HEK293 (cell line): ENCODE data around the gene FADS1.
A peak's percentile ranks its signal among the peaks of the same experiment; 100 is the strongest.

ENCODE experiments used
- CTCF ChIA-PET: fragments of 350-600 bp; formaldehyde crosslinking; extraction: SDS; loops from one replicate; lab custom pipeline; 2021; ENCODE audit warnings: antibody characterized with exemption; lab: Yijun Ruan, JAX
- POLR2A ChIA-PET: fragments of 300-600 bp; formaldehyde crosslinking; extraction: SDS; loops from one replicate; lab custom pipeline; 2020; ENCODE audit warnings: antibody characterized with exemption, inconsistent platforms; lab: Yijun Ruan, JAX
- H3K27ac ChIP-seq: fragments of 200-500 bp; sonication (Bioruptor generic); 2 replicates; pipeline ENCODE4 v1.5.1; 2014; ENCODE audit warnings: low read depth, low read length, control low read depth, inconsistent platforms; ENCODE audit errors: extremely low read depth
- H3K36me3 ChIP-seq, 2 experiments: fragments of 200-500 bp in 1 of 2; sonication (Bioruptor generic) in 1 of 2; 1 replicate in 1 of 2; 2 replicates in 1 of 2; pipeline ENCODE4 v1.5.1; 2014 to 2017; ENCODE audit warnings: inconsistent platforms in 2 of 2, low read length in 2 of 2; ENCODE audit not compliant: control insufficient read depth in 2 of 2, insufficient read depth in 1 of 2
- H3K4me1 ChIP-seq: fragments of 200-500 bp; sonication (Bioruptor generic); 2 replicates; pipeline ENCODE4 v1.5.1; 2014; ENCODE audit warnings: mild to moderate bottlenecking, low read length, inconsistent platforms; ENCODE audit not compliant: control insufficient read depth, insufficient read depth
- H3K4me3 ChIP-seq: 2 replicates; pipeline ENCODE4 v1.5.1; 2011; ENCODE audit warnings: low read depth, mild to moderate bottlenecking, control low read depth, low read length, moderate library complexity
- H3K9me3 ChIP-seq: fragments of 200-500 bp; sonication (Bioruptor generic); 2 replicates; pipeline ENCODE4 v1.5.1; 2014; ENCODE audit warnings: low read depth, low read length, inconsistent platforms; ENCODE audit not compliant: control insufficient read depth, insufficient read depth
- MZF1 ChIP-seq: fragments of 450-650 bp; formaldehyde crosslinking; IDR thresholded peaks from 2 replicates; pipeline ENCODE4 v1.5.1; 2017; ENCODE audit warnings: missing biosample characterization, missing genetic modification characterization, borderline replicate concordance
- SCRT1 ChIP-seq: fragments of 450-650 bp; formaldehyde crosslinking; IDR thresholded peaks from 2 replicates; pipeline ENCODE4 v1.5.1; 2016; ENCODE audit warnings: missing biosample characterization, missing genetic modification characterization, borderline replicate concordance
- SCRT2 ChIP-seq: fragments of 450-650 bp; formaldehyde crosslinking; IDR thresholded peaks from 2 replicates; pipeline ENCODE4 v1.5.1; 2016; ENCODE audit warnings: missing biosample characterization, missing genetic modification characterization
- ZNF10 ChIP-seq: fragments of 450-650 bp; formaldehyde crosslinking; IDR thresholded peaks from 2 replicates; pipeline ENCODE4 v1.5.1; 2017; ENCODE audit warnings: missing biosample characterization, missing genetic modification characterization
- ZNF214 ChIP-seq: fragments of 450-650 bp; formaldehyde crosslinking; IDR thresholded peaks from 2 replicates; pipeline ENCODE4 v1.5.1; 2017; ENCODE audit warnings: missing biosample characterization, mild to moderate bottlenecking, missing genetic modification characterization, borderline replicate concordance
- ZNF473 ChIP-seq: fragments of 450-650 bp; formaldehyde crosslinking; IDR thresholded peaks from 2 replicates; pipeline ENCODE4 v1.5.1; 2017; ENCODE audit warnings: missing biosample characterization, missing genetic modification characterization
- ZNF654 ChIP-seq: fragments of 450-650 bp; formaldehyde crosslinking; IDR thresholded peaks from 2 replicates; pipeline ENCODE4 v1.5.1; 2016; ENCODE audit warnings: low read depth, missing biosample characterization, missing genetic modification characterization
- ZNF792 ChIP-seq: fragments of 450-650 bp; formaldehyde crosslinking; IDR thresholded peaks from 2 replicates; pipeline ENCODE4 v1.5.1; 2016; ENCODE audit warnings: missing biosample characterization, missing genetic modification characterization
- ZSCAN16 ChIP-seq: fragments of 450-650 bp; formaldehyde crosslinking; IDR thresholded peaks from 2 replicates; pipeline ENCODE4 v1.5.1; 2016; ENCODE audit warnings: missing biosample characterization, missing genetic modification characterization
- TF ChIP-seq, protein P1 (sequence below): fragments of 450-650 bp; formaldehyde crosslinking; IDR thresholded peaks from 2 replicates; pipeline ENCODE4 v1.5.1; 2016; ENCODE audit warnings: missing biosample characterization, missing genetic modification characterization, borderline replicate concordance
- TF ChIP-seq, protein P2 (sequence below): fragments of 450-650 bp; formaldehyde crosslinking; IDR thresholded peaks from 2 replicates; pipeline ENCODE4 v1.5.1; 2017; ENCODE audit warnings: missing biosample characterization, mild to moderate bottlenecking, missing genetic modification characterization, moderate library complexity
- TF ChIP-seq, protein P3 (sequence below): fragments of 450-650 bp; formaldehyde crosslinking; IDR thresholded peaks from 2 replicates; pipeline ENCODE4 v1.5.1; 2016; ENCODE audit warnings: missing biosample characterization, missing genetic modification characterization
- TF ChIP-seq, protein P4 (sequence below): fragments of 450-650 bp; formaldehyde crosslinking; IDR thresholded peaks from 2 replicates; pipeline ENCODE4 v1.5.1; 2016; ENCODE audit warnings: missing biosample characterization, missing genetic modification characterization, borderline replicate concordance

The FADS1 gene

DNA sequence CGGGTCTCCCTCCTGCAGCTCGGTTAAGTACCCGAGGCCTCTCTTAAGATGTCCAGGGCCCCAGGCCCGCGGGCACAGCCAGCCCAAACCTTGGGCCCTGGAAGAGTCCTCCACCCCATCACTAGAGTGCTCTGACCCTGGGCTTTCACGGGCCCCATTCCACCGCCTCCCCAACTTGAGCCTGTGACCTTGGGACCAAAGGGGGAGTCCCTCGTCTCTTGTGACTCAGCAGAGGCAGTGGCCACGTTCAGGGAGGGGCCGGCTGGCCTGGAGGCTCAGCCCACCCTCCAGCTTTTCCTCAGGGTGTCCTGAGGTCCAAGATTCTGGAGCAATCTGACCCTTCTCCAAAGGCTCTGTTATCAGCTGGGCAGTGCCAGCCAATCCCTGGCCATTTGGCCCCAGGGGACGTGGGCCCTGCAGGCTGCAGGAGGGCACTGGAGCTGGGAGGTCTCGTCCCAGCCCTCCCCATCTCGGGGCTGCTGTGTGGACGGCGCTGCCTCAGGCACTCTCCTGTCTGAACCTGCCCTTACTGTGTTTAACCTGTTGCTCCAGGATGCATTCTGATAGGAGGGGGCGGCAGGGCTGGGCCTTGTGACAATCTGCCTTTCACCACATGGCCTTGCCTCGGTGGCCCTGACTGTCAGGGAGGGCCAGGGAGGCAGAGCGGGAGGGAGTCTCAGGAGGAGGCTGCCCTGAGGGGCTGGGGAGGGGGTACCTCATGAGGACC is 49.6 kb upstream of the FADS1 start:
- no peak overlapping the region for H3K4me3 ChIP-seq
- H3K36me3 ChIP-seq: no peaks in the 10 kb centered on the region
- no peaks in the 10 kb centered on the region for H3K9me3 ChIP-seq
- POLR2A ChIA-PET: no interaction called here
- H3K27ac ChIP-seq: no peak overlapping the region
- CTCF ChIA-PET: interaction anchor here (1.0 to 1.2 kb wide), 4 partner anchors 33 to 242 kb away, joined by 3 to 9 read pairs (median 4); no protein-coding TSS in a partner anchor
- TF ChIP-seq ZSCAN16 (tag by site-specific recombination) (no peak), ZNF473 (tag by site-specific recombination) (no peak), MZF1 (no peak), ZNF214 (tag by site-specific recombination) (no peak), SCRT2 (tag by site-specific recombination) (peak; percentile 93), SCRT1 (tag by site-specific recombination) (peak; percentile 75; the same call in 1 of the 2 replicates), ZNF10 (no peak)
- TF ChIP-seq, all 188 proteins: peak for 2
- H3K4me1 ChIP-seq: no peaks in the 10 kb centered on the region

DNA sequence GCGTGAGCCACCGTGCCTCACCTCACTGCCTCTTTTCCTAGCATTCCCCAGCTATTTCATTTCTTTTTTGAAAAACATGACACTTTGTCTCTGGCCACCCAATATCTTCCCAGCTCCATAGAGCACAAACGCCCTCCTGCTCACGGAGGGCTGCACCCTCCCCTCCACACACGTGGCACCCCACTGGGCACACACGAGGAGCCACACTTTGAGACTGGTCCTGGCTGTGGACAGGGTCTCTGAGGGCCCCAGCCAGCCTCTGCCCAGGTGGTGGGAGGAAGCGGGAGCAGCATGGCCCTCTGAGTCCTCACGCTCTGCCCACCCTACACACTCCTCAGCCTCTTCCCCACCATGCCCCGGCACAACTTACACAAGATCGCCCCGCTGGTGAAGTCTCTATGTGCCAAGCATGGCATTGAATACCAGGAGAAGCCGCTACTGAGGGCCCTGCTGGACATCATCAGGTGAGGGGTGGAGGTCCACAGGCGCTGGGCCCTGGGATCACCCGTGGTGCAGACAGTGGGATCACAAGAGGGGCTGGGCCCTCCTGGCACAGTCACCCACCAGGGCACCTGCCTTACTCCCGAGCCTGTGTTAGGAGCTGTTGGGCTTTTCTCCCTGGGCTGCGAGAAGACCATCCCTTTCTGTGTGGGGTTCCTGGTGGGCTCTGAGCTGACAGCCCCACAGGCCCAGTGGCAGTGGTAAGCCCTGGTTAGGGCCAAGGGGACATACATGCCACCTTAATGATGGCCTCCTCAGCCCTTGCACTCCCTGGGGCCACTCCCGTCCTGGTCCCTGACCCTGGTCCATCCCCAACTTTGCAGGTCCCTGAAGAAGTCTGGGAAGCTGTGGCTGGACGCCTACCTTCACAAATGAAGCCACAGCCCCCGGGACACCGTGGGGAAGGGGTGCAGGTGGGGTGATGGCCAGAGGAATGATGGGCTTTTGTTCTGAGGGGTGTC is 48.3 kb upstream of the FADS1 start:
- TF ChIP-seq, protein P1, sequence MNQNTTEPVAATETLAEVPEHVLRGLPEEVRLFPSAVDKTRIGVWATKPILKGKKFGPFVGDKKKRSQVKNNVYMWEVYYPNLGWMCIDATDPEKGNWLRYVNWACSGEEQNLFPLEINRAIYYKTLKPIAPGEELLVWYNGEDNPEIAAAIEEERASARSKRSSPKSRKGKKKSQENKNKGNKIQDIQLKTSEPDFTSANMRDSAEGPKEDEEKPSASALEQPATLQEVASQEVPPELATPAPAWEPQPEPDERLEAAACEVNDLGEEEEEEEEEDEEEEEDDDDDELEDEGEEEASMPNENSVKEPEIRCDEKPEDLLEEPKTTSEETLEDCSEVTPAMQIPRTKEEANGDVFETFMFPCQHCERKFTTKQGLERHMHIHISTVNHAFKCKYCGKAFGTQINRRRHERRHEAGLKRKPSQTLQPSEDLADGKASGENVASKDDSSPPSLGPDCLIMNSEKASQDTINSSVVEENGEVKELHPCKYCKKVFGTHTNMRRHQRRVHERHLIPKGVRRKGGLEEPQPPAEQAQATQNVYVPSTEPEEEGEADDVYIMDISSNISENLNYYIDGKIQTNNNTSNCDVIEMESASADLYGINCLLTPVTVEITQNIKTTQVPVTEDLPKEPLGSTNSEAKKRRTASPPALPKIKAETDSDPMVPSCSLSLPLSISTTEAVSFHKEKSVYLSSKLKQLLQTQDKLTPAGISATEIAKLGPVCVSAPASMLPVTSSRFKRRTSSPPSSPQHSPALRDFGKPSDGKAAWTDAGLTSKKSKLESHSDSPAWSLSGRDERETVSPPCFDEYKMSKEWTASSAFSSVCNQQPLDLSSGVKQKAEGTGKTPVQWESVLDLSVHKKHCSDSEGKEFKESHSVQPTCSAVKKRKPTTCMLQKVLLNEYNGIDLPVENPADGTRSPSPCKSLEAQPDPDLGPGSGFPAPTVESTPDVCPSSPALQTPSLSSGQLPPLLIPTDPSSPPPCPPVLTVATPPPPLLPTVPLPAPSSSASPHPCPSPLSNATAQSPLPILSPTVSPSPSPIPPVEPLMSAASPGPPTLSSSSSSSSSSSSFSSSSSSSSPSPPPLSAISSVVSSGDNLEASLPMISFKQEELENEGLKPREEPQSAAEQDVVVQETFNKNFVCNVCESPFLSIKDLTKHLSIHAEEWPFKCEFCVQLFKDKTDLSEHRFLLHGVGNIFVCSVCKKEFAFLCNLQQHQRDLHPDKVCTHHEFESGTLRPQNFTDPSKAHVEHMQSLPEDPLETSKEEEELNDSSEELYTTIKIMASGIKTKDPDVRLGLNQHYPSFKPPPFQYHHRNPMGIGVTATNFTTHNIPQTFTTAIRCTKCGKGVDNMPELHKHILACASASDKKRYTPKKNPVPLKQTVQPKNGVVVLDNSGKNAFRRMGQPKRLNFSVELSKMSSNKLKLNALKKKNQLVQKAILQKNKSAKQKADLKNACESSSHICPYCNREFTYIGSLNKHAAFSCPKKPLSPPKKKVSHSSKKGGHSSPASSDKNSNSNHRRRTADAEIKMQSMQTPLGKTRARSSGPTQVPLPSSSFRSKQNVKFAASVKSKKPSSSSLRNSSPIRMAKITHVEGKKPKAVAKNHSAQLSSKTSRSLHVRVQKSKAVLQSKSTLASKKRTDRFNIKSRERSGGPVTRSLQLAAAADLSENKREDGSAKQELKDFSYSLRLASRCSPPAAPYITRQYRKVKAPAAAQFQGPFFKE (tag by site-specific recombination): no peak
- TF ChIP-seq, protein P2, sequence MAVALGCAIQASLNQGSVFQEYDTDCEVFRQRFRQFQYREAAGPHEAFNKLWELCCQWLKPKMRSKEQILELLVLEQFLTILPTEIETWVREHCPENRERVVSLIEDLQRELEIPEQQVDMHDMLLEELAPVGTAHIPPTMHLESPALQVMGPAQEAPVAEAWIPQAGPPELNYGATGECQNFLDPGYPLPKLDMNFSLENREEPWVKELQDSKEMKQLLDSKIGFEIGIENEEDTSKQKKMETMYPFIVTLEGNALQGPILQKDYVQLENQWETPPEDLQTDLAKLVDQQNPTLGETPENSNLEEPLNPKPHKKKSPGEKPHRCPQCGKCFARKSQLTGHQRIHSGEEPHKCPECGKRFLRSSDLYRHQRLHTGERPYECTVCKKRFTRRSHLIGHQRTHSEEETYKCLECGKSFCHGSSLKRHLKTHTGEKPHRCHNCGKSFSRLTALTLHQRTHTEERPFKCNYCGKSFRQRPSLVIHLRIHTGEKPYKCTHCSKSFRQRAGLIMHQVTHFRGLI (tag by site-specific recombination): 0 out of 2 replicates have a peak, but pooled peaks have one; percentile 22
- TF ChIP-seq ZNF10: 0 out of 2 replicates have a peak, but pooled peaks have one; percentile 26
- TF ChIP-seq, protein P3, sequence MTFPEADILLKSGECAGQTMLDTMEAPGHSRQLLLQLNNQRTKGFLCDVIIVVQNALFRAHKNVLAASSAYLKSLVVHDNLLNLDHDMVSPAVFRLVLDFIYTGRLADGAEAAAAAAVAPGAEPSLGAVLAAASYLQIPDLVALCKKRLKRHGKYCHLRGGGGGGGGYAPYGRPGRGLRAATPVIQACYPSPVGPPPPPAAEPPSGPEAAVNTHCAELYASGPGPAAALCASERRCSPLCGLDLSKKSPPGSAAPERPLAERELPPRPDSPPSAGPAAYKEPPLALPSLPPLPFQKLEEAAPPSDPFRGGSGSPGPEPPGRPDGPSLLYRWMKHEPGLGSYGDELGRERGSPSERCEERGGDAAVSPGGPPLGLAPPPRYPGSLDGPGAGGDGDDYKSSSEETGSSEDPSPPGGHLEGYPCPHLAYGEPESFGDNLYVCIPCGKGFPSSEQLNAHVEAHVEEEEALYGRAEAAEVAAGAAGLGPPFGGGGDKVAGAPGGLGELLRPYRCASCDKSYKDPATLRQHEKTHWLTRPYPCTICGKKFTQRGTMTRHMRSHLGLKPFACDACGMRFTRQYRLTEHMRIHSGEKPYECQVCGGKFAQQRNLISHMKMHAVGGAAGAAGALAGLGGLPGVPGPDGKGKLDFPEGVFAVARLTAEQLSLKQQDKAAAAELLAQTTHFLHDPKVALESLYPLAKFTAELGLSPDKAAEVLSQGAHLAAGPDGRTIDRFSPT: no peak
- TF ChIP-seq ZNF792: no peak
- TF ChIP-seq, protein P4, sequence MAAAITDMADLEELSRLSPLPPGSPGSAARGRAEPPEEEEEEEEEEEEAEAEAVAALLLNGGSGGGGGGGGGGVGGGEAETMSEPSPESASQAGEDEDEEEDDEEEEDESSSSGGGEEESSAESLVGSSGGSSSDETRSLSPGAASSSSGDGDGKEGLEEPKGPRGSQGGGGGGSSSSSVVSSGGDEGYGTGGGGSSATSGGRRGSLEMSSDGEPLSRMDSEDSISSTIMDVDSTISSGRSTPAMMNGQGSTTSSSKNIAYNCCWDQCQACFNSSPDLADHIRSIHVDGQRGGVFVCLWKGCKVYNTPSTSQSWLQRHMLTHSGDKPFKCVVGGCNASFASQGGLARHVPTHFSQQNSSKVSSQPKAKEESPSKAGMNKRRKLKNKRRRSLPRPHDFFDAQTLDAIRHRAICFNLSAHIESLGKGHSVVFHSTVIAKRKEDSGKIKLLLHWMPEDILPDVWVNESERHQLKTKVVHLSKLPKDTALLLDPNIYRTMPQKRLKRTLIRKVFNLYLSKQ (tag by site-specific recombination): no peak
- no peak for TF ChIP-seq ZNF654 (tag by site-specific recombination)
- Histone ChIP-seq H3K9me3 (no peaks in the 10 kb centered on the region), H3K27ac (no peak overlapping the region), H3K4me1 (no peaks in the 10 kb centered on the region), H3K36me3 (no peaks in the 10 kb centered on the region; a peak in 1 of 3 replicates), H3K4me3 (no peak overlapping the region)
- ChIA-PET POLR2A (no interaction called here), CTCF (interaction anchor here (0.5 to 1.1 kb wide), 3 partner anchors 34 to 513 kb away, joined by 3 to 5 read pairs (median 3); no protein-coding TSS in a partner anchor)
